Neural cell (in vitro differentiated cells): ENCODE measurements around the gene AEBP1. TPM values are rescaled to one million over a fixed set of nuclear protein-coding genes. Genes with fewer than 3 reads are reported as not detected.

Experiments used
- H2AFZ ChIP-seq: fragments of 200-600, 300-800 bp; sonication (generic), shearing (Covaris generic); 2 replicates; pipeline ENCODE4 v1.6.0; 2014; ENCODE audit warnings: low read depth, mild to moderate bottlenecking, antibody characterized with exemption, low read length, moderate library complexity
- H3F3A ChIP-seq: fragments of 200-600 bp; shearing (Covaris generic); 2 replicates; pipeline ENCODE4 v1.6.1; 2016; ENCODE audit warnings: mild to moderate bottlenecking, moderate library complexity, mixed read lengths, antibody characterized with exemption, low read length; ENCODE audit not compliant: insufficient read depth, poor library complexity, severe bottlenecking
- H3K27ac ChIP-seq: fragments of 200-600, 300-800 bp; sonication (generic), shearing (Covaris generic); 2 replicates; pipeline ENCODE4 v1.5.1; 2014; ENCODE audit warnings: mild to moderate bottlenecking, low read length, moderate library complexity
- H3K27me3 ChIP-seq: fragments of 300-800, 200-600 bp; sonication (generic), shearing (Covaris generic); 2 replicates; pipeline ENCODE4 v1.6.0; 2014; ENCODE audit warnings: mild to moderate bottlenecking, low read depth, low read length, moderate library complexity; ENCODE audit not compliant: insufficient read depth
- H3K36me3 ChIP-seq: fragments of 300-800, 200-600 bp; sonication (generic), shearing (Covaris generic); 2 replicates; pipeline ENCODE4 v1.5.1; 2014; ENCODE audit warnings: mild to moderate bottlenecking, antibody characterized with exemption, low read length, moderate library complexity; ENCODE audit not compliant: insufficient read depth
- H3K4me2 ChIP-seq: fragments of 300-800, 200-600 bp; sonication (generic), shearing (Covaris generic); 2 replicates; pipeline ENCODE4 v1.6.0; 2014; ENCODE audit warnings: mild to moderate bottlenecking, low read length
- H3K4me3 ChIP-seq: fragments of 300-800, 200-600 bp; sonication (generic), shearing (Covaris generic); 2 replicates; pipeline ENCODE4 v1.5.1; 2014; ENCODE audit warnings: mild to moderate bottlenecking, low read length, moderate library complexity
- H3K79me2 ChIP-seq: fragments of 200-600 bp; shearing (Covaris generic); replicated peaks from 2 replicates; pipeline ENCODE4 v1.6.0; 2014; ENCODE audit warnings: mild to moderate bottlenecking, low read length, moderate library complexity; ENCODE audit not compliant: insufficient read depth
- H3K9ac ChIP-seq: fragments of 300-800, 200-600 bp; sonication (generic), shearing (Covaris generic); 2 replicates; pipeline ENCODE4 v1.6.1; 2016; ENCODE audit warnings: mild to moderate bottlenecking, low read length, mixed read lengths
- H3K9me2 ChIP-seq: fragments of 200-600 bp; shearing (Covaris generic); 2 replicates; pipeline ENCODE4 v1.6.1; 2016; ENCODE audit warnings: mild to moderate bottlenecking, low read length, mixed read lengths; ENCODE audit not compliant: insufficient read depth
- H3K9me3 ChIP-seq: fragments of 200-600, 300-800 bp; sonication (generic), shearing (Covaris generic); 2 replicates; pipeline ENCODE4 v1.6.1; 2016; ENCODE audit warnings: mild to moderate bottlenecking, mixed run types, low read length, moderate library complexity, mixed read lengths
- H4K20me1 ChIP-seq: fragments of 200-600 bp; shearing (Covaris generic); 2 replicates; pipeline ENCODE4 v1.6.1; 2016; ENCODE audit warnings: mild to moderate bottlenecking, mixed run types; ENCODE audit not compliant: insufficient read depth
- EZH2 ChIP-seq: fragments of 200-600, 300-800 bp; shearing (Covaris generic), sonication (generic); IDR thresholded peaks from 2 replicates; pipeline ENCODE4 v1.6.1; 2014; ENCODE audit warnings: antibody characterized with exemption, low read length, borderline replicate concordance, mild to moderate bottlenecking; ENCODE audit not compliant: insufficient read depth, poor library complexity, severe bottlenecking
- POLR2AphosphoS5 ChIP-seq: IDR thresholded peaks from 2 replicates; pipeline ENCODE4 v1.6.1; 2012
- RAD21 ChIP-seq: fragments of 450-650 bp; conservative IDR thresholded peaks from 2 replicates; pipeline ENCODE4 v1.6.1; 2014; ENCODE audit warnings: antibody characterized with exemption, mild to moderate bottlenecking, moderate library complexity
- SMC3 ChIP-seq: fragments of 450-650 bp; conservative IDR thresholded peaks from 2 replicates; pipeline ENCODE4 v1.6.1; 2014; ENCODE audit warnings: antibody characterized with exemption, mild to moderate bottlenecking, moderate library complexity; ENCODE audit not compliant: poor library complexity
- TAF1 ChIP-seq: IDR thresholded peaks from 2 replicates; pipeline ENCODE4 v1.6.1; 2012; ENCODE audit warnings: low read depth
- polyA plus RNA-seq: library from polyadenylated mRNA; depleted of rRNA; stranded (reverse); fragments of >200 nt; gene quantifications from 2 replicates; pipeline ENCODE4 v1.2.3, GENCODE V29; 2014
- TF ChIP-seq, protein P1 (sequence below): fragments of 450-650 bp; IDR thresholded peaks from 2 replicates; pipeline ENCODE4 v1.5.1; 2014; ENCODE audit warnings: antibody characterized with exemption, mild to moderate bottlenecking, moderate library complexity; ENCODE audit not compliant: poor library complexity, severe bottlenecking
- TF ChIP-seq, protein P2 (sequence below): IDR thresholded peaks from 2 replicates; pipeline ENCODE4 v1.6.1; 2012; ENCODE audit warnings: borderline replicate concordance

The AEBP1 gene
- polyA plus RNA-seq, 1 donor from 2014 or later = 0.30 TPM

DNA sequence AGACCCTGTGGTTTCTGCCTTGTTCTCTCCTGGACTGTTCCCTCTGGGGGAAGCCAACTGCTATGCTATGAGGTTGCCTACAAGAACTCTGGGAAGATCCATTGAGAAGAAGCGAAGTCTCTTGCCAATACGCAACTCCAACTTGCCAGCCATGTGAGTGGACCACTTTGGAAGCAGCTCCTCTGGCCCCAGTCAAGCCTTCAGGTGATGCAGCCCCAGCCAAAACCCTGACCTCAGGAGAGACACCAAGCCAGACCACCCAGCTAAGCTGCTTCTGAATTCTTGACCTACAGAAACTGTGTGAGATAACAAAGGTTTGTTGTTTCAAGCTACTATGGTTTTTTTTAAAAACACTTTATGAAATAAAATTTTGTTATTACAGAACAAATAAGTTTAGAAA lies 57.2 kb downstream of the AEBP1 start:
- H3F3A ChIP-seq = no peaks in the 10 kb centered on the region
- no peak overlapping the region for H2AFZ ChIP-seq
- H3K36me3 ChIP-seq = no peaks in the 10 kb centered on the region
- H3K9ac ChIP-seq = no peak overlapping the region
- no peaks in the 10 kb centered on the region for H3K79me2 ChIP-seq
- H3K4me3 ChIP-seq = no peak overlapping the region
- H3K4me2 ChIP-seq = no peak overlapping the region
- no peaks in the 10 kb centered on the region for H4K20me1 ChIP-seq
- H3K9me3 ChIP-seq = no peaks in the 10 kb centered on the region
- H3K27me3 ChIP-seq = no peaks in the 10 kb centered on the region
- H3K27ac ChIP-seq = no peak overlapping the region
- H3K9me2 ChIP-seq = no peaks in the 10 kb centered on the region
- TF ChIP-seq RAD21 = no peak
- TF ChIP-seq, protein P1, sequence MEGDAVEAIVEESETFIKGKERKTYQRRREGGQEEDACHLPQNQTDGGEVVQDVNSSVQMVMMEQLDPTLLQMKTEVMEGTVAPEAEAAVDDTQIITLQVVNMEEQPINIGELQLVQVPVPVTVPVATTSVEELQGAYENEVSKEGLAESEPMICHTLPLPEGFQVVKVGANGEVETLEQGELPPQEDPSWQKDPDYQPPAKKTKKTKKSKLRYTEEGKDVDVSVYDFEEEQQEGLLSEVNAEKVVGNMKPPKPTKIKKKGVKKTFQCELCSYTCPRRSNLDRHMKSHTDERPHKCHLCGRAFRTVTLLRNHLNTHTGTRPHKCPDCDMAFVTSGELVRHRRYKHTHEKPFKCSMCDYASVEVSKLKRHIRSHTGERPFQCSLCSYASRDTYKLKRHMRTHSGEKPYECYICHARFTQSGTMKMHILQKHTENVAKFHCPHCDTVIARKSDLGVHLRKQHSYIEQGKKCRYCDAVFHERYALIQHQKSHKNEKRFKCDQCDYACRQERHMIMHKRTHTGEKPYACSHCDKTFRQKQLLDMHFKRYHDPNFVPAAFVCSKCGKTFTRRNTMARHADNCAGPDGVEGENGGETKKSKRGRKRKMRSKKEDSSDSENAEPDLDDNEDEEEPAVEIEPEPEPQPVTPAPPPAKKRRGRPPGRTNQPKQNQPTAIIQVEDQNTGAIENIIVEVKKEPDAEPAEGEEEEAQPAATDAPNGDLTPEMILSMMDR = no peak
- no peak for TF ChIP-seq POLR2AphosphoS5
- no peak for TF ChIP-seq SMC3
- no peak for TF ChIP-seq EZH2
- no peak for TF ChIP-seq TAF1
- TF ChIP-seq, protein P2, sequence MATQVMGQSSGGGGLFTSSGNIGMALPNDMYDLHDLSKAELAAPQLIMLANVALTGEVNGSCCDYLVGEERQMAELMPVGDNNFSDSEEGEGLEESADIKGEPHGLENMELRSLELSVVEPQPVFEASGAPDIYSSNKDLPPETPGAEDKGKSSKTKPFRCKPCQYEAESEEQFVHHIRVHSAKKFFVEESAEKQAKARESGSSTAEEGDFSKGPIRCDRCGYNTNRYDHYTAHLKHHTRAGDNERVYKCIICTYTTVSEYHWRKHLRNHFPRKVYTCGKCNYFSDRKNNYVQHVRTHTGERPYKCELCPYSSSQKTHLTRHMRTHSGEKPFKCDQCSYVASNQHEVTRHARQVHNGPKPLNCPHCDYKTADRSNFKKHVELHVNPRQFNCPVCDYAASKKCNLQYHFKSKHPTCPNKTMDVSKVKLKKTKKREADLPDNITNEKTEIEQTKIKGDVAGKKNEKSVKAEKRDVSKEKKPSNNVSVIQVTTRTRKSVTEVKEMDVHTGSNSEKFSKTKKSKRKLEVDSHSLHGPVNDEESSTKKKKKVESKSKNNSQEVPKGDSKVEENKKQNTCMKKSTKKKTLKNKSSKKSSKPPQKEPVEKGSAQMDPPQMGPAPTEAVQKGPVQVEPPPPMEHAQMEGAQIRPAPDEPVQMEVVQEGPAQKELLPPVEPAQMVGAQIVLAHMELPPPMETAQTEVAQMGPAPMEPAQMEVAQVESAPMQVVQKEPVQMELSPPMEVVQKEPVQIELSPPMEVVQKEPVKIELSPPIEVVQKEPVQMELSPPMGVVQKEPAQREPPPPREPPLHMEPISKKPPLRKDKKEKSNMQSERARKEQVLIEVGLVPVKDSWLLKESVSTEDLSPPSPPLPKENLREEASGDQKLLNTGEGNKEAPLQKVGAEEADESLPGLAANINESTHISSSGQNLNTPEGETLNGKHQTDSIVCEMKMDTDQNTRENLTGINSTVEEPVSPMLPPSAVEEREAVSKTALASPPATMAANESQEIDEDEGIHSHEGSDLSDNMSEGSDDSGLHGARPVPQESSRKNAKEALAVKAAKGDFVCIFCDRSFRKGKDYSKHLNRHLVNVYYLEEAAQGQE = no peak

DNA sequence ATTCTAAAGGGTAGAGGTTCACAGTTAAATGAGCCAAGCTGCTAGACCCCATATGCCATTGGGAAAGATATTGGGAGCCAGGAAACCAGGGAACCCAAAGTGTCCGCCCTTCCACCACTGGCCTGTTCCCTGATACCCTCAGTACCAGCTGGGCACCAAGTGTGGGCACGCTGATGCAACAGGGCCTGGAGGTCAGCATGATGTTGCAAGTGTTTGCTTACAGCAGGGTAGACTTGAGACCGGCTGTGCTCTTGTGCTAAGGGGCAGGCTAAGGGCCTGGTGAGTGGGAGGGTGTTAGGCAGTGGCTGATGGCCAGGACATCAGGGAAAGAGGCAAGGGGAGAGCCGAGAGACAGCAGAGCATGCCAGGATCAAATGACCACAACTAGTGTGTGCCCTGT lies 58.0 kb downstream of the AEBP1 start:
- Histone ChIP-seq H3K4me3 (no peak overlapping the region), H3K9ac (no peak overlapping the region), H3K79me2 (no peaks in the 10 kb centered on the region), H3K4me2 (no peak overlapping the region), H3K27me3 (no peaks in the 10 kb centered on the region), H3F3A (no peaks in the 10 kb centered on the region), H3K9me3 (no peaks in the 10 kb centered on the region), H3K36me3 (no peaks in the 10 kb centered on the region), H3K9me2 (no peaks in the 10 kb centered on the region), H3K27ac (no peak overlapping the region), H2AFZ (no peak overlapping the region), H4K20me1 (no peaks in the 10 kb centered on the region)
- TF ChIP-seq, protein P2 = no peak
- TF ChIP-seq RAD21 (no peak), EZH2 (no peak)
